Measurements from ENCODE around the gene LCNL1.

- TF ChIP-seq CTCF (conservative IDR thresholded peaks at IDR 0.05 in 1 of 2, IDR thresholded peaks at IDR 0.05 in 1 of 2; ENCODE audit: extremely low read depth in 1 of 2, insufficient read depth in 1 of 2, low read depth in 1 of 2, low read length in 2 of 2) (no peak), EZH2 (IDR thresholded peaks at IDR 0.05; ENCODE audit: borderline replicate concordance, low read length) (no peak)
These were observed 36.4 kb upstream of the LCNL1 start for GRCh38 chr9:136946228-136947027.

Data from mammary epithelial cell (primary cell).